ENCODE results near the gene MND1.
"Not testable (repeated sequence)": the region's sequence is repeated elsewhere in the genome, so short reads cannot be mapped to it uniquely, and the experiment has no call there.

MND1 gene

DNA sequence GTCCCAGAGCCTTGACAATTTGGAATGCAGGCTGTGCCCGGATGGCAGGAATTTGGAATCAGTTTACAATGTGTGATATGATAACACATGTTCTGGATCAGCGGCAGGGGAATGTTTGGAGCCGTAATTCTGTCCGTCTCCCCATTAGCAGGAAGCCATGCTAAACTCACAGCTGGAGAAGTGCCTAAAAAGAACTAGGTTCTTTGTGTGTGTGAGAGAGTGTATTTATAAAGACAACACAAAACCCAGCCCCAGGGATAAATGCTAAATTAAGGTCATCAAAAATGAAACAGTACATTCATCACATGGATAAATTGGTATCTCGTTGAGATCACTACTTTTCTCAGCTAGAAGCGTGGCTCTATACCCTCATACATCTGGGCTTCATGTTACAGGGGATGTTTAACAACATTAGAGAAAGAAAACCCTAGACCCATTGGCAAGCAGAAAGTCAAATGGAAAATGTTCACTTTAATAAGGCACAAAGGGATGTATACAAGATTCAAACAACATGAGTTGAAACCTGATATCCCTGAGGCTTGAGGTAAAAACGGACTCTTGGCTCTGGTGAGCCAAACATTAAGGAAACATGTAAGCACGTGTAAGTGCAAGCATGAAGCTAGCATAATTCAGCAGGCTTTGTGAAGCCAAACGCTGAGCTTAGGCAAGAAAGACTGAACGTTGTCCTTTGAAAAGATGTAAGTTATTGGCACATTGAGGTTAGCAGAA, 103.7 kb downstream of the MND1 start:
- DNase-seq, result peak; percentile 47 to 64

DNA sequence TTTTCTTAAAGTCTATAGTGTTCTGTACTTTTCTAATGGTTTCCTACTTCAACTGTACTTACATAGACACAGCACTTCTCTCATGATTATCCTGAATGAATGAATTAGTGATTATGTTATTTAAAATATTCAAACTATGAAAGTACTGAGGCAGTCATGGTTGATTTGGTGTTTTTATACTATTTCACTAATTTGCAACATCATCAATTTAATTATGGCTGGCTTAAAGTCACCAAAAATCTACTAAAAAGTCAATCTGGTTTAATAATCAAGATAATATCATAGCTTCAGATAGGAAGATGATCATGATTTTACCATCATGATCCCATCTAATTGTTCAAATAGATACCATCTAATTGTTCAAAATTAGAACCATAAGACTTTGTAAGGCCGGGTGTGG, 104.8 kb downstream of the MND1 start:
- DNase-seq, result no peak

DNA sequence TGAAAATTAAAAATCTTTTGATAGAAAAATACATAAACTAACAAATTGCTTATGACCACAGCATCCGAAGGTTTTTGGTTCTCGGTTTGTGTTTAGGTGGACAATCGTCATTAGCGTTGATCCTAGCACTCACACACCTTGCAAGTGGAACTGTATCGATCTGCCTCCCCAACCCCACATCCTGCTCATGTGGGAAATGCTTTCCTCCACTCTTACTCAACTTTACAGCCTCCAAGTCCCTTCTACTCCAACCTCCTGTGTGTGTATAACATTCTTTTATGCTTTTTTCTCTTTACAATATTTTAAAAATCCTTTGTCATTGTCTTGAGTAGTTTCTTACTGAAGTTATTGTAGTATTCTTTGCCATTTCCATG, 106.0 kb downstream of the MND1 start:
- DNase-seq, result no peak

DNA sequence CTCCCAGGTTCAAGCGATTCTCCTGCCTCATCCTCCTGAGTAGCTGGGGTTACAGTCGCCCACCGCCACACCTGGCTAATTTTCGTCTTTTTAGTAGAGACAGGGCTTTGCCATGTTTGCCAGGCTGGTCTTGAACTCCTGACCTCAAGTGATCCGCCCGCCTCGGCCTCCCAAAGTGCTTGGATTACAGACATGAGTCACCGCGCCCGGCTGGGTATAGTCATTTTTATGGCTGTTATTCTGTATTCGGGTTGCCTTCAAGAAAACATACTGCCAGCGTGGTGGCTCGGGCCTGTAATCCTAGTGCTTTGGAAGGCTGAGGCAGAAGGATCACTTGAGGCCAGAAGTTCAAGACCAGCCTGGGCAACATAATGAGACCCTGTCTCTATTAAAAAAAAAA, 106.7 kb downstream of the MND1 start:
- not testable (repeated sequence) for DNase-seq

DNA sequence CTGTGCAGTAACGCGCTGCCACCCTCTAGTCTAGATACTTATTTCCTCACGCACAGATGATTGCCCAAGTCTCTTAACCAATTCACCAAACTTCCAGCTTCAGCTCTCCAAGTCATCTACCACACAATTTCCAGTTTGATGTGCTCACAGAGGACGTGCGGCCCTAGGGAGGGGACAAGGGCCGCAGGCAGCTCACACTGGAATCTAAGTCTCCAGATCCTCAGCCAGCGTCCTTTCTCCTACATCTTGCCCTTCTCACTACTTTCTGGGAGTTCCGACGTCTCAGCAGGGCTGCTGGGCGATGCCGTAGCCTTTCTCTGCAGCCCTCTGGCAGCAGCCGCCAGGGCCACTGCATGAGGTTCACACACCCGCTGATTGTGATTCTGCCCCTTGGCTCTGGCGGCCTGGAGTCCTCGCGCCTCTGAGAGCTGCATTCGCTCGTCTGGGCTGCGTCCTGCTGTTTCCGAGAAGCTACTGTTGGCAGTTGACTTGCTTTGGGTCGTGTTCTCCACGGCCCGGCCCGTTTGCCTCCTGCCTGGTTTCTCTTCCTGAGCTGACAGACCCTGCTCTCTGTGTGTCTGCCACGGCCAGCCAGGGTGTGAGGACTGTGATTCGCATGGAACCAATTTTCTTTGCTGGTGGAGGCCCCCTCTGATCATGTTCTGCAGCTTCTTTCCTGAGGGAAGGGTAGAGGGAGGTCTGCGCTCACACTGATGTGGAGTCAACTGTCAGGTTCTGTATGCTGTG, 107.6 kb downstream of the MND1 start:
- DNase-seq, result no peak

DNA sequence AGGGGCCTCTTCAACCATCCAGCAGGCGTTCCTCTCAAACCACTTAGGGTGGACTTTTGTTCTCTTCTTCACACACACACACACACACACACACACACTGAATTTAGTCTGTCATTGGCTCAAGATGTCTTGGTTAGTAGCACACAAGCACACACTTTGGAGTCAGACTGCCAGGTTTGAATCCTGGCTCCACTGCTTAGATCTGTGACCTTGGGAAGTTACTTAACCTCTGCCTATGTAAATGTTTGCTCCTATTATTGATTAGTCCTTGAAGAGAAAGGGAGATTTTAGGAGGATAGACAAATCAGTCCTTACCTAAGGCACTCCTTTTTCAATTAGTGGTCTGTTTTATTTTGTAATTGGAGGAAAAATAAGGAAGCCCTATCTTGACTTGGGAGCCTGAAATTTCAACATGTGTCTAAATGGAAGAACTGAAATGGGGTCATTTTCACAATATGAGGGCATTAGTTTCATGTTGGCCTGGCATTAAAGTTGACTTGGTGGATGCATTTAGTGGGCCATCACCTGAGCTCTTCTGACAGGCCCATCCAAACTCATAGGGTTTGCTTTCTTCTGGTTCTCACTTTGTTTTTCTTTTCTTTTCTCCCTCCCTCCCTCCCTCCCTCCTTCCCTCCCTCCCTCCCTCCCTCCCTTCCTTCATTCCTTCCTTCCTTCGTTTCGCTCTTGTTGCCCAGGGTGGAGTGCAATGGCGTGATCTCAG, 108.3 kb downstream of the MND1 start:
- no peak for DNase-seq

DNA sequence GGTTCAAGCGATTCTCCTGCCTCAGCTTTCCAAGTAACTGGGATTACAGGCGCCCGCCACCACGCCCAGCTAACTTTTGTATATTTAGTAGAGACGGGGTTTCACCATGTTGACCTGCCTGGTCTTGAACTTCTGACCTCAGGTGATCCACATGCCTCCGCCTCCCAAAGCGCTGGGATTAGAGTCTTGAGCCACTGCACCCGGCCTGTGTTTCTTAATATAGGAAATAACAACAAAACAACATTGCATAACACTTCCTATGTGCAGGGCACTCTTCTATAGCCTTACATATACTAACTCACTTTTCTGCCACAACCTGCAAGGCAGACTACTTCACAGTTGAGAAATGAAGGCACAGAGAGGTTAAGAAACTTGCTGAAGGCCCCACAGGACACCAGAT, 108.9 kb downstream of the MND1 start:
- DNase-seq, result no peak

DNA sequence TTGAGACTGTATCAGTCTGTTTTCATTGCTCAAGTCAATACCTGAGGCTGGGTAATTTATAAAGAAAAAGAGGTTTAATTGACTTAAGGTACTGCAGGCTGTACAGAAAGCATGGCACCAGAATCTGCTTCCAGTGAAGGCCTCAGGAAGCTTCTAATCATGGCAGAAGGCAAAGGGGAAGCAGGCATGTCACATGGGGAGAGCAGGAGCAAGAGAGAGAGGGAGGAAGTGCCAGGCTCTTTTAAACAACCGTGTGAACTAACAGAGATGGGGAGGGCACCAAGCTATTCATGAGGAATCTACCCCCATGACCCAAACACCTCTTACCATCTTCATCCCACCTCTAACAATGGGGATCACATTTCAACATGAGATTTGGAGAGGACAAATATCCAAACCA, 114.5 kb downstream of the MND1 start:
- DNase-seq, result no peak

DNA sequence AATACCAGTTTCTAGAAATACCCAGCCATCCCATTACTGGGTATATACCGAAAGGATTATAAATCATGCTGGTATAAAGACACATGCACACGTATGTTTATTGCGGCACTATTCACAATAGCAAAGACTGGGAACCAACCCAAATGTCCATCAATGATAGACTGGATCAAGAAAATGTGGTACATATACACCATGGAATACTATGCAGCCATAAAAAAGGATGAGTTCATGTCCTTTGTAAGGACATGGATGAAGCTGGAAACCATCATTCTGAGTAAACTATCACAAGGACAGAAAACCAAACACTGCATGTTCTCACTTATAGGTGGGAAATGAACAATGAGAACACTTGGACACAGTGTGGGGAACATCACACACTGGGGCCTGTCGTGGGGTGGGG, 117.1 kb downstream of the MND1 start:
- not testable (repeated sequence) for DNase-seq

DNA sequence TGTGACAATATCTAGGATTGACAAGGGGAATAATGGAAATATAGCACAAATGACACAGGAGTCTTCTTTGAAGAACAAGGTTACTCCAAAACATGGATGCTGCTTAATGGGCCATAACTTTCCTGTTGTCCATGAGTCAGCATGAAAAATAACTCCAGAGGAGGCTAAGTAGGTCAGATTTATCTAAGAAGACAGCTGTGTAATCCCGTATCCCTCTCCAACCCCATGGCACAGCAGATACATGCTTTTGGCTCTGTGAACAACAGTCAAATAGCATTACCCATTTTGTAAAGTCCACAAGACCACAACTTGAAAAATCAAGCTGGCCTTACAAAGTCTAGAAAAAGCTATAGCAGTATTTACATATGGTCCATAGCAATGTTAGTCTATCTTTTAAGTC, 119.6 kb downstream of the MND1 start:
- no peak for DNase-seq

All from NCI-H1930 (cell line).